ENCODE data around the gene LIPA.

LIPA gene

GRCh38 chr10:89279421-89279869 is 27.9 kb upstream of the LIPA start:
- Mint-ChIP-seq H3K27me3 (no peaks in the 10 kb centered on the region), H3K4me3 (no peak overlapping the region), H3K4me1 (ENCODE audit: low read depth) (no peaks in the 10 kb centered on the region), H3K27ac (no peak overlapping the region), H3K9me3 (no peaks in the 10 kb centered on the region), H3K36me3 (ENCODE audit: low read depth) (no peaks in the 10 kb centered on the region)
- DNase-seq: no peak

- Mint-ChIP-seq H3K36me3 (ENCODE audit: low read depth) (no peaks in the 10 kb centered on the region), H3K27me3 (no peaks in the 10 kb centered on the region), H3K4me1 (ENCODE audit: low read depth) (no peaks in the 10 kb centered on the region), H3K4me3 (no peak overlapping the region), H3K27ac (no peak overlapping the region), H3K9me3 (no peaks in the 10 kb centered on the region)
- no peak for DNase-seq
Observed at GRCh38 chr10:89278900-89279392, 27.4 kb upstream of the LIPA start.

DNA sequence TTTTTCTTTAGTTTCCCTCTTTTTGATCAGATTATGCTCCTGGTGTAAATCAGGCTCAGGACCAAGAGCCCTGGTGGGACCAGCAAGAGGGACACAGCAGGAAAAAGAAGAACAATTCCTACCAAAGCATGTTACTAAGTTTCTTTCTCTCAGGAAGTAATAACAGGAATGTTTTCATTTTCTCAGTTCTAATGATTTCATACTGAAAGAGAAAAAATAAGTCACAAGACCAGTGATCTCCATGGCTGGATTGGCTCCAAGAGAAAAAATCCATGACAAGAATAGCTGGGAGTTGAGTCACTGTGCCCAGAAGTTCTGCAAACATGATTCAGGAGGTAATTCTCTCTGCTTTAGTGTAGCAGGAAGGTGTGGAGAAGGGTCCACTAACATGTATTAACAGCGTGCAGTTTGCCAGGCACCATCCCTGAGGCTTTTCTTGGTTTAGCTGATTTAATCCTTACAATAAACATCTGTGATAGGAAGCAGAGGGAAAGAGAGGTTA is 26.5 kb upstream of the LIPA start:
- Mint-ChIP-seq H3K27ac (no peak overlapping the region), H3K9me3 (no peaks in the 10 kb centered on the region), H3K4me1 (ENCODE audit: low read depth) (no peaks in the 10 kb centered on the region), H3K4me3 (no peak overlapping the region), H3K27me3 (no peaks in the 10 kb centered on the region), H3K36me3 (ENCODE audit: low read depth) (no peaks in the 10 kb centered on the region)
- no peak for DNase-seq

GRCh38 chr10:89275383-89275782 is 23.8 kb upstream of the LIPA start:
- H3K9me3 Mint-ChIP-seq: no peaks in the 10 kb centered on the region
- H3K27ac Mint-ChIP-seq: no peak overlapping the region
- no peak overlapping the region for H3K4me3 Mint-ChIP-seq
- DNase-seq: no peak
- H3K27me3 Mint-ChIP-seq: peaks cover 2% of the 10 kb centered on the region
- H3K4me1 Mint-ChIP-seq (ENCODE audit: low read depth): no peaks in the 10 kb centered on the region
- H3K36me3 Mint-ChIP-seq (ENCODE audit: low read depth): no peaks in the 10 kb centered on the region

DNA sequence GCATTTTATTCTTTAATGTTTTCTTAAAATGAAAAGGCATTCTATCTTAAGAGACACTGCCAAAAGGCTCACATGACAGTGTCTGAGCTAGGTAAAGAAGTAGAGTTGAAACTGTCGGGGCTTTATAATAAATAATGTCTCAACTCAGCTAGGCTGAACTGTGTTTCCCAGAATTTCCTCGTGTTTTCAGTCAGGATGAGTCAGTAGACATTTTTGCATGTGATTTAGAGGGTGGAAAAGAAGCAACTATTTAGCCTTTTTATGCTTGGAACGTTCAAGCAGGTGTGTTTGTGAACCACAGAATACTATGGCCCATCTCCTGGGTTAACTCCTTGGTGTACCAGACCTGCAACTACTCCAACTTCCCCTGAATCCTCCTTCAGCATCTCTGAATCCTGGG is 23.4 kb upstream of the LIPA start:
- no peaks in the 10 kb centered on the region for H3K9me3 Mint-ChIP-seq
- no peak overlapping the region for H3K27ac Mint-ChIP-seq
- H3K27me3 Mint-ChIP-seq: peaks cover 2% of the 10 kb centered on the region
- H3K4me3 Mint-ChIP-seq: no peak overlapping the region
- H3K36me3 Mint-ChIP-seq (ENCODE audit: low read depth): no peaks in the 10 kb centered on the region
- no peak for DNase-seq
- no peaks in the 10 kb centered on the region for H3K4me1 Mint-ChIP-seq (ENCODE audit: low read depth)

- H3K4me3 Mint-ChIP-seq: no peak overlapping the region
- no peak for DNase-seq
- peaks cover 2% of the 10 kb centered on the region for H3K27me3 Mint-ChIP-seq
- no peaks in the 10 kb centered on the region for H3K36me3 Mint-ChIP-seq (ENCODE audit: low read depth)
- H3K4me1 Mint-ChIP-seq (ENCODE audit: low read depth): no peaks in the 10 kb centered on the region
- H3K27ac Mint-ChIP-seq: no peak overlapping the region
- no peaks in the 10 kb centered on the region for H3K9me3 Mint-ChIP-seq
Observed at GRCh38 chr10:89273680-89274079, 22.1 kb upstream of the LIPA start.

DNA sequence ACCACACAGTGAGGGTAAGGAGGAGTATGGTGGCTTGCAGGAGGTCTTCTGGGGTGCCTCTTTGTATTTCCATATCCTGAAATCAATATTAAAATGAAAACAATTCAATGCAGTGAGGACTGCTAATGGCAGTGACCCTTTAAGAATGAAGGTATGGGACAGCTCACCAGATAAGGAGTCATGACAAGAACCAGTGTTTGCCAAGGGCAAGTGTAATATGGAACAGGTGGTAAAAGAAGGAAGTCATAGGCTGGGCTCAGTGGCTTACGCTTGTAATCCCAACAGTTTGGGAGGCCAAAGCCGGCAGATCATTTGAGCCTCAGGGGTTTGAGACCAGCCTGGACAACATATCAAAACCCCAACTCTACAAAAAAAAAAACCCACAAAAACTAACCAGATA is 20.0 kb upstream of the LIPA start:
- DNase-seq: no peak
- no peaks in the 10 kb centered on the region for H3K36me3 Mint-ChIP-seq (ENCODE audit: low read depth)
- H3K27me3 Mint-ChIP-seq: peaks cover 5% of the 10 kb centered on the region
- H3K27ac Mint-ChIP-seq: no peak overlapping the region
- no peak overlapping the region for H3K4me3 Mint-ChIP-seq
- no peaks in the 10 kb centered on the region for H3K9me3 Mint-ChIP-seq
- H3K4me1 Mint-ChIP-seq (ENCODE audit: low read depth): no peaks in the 10 kb centered on the region

- no peaks in the 10 kb centered on the region for H3K36me3 Mint-ChIP-seq (ENCODE audit: low read depth)
- H3K27ac Mint-ChIP-seq: no peak overlapping the region
- H3K27me3 Mint-ChIP-seq: peaks cover 5% of the 10 kb centered on the region
- DNase-seq: no peak
- H3K4me3 Mint-ChIP-seq: no peak overlapping the region
- no peaks in the 10 kb centered on the region for H3K4me1 Mint-ChIP-seq (ENCODE audit: low read depth)
- no peaks in the 10 kb centered on the region for H3K9me3 Mint-ChIP-seq
Observed at GRCh38 chr10:89270153-89270483, 18.5 kb upstream of the LIPA start.

GRCh38 chr10:89269433-89270152 is 18.0 kb upstream of the LIPA start:
- Mint-ChIP-seq H3K27me3 (peaks cover 5% of the 10 kb centered on the region), H3K27ac (no peak overlapping the region), H3K9me3 (no peaks in the 10 kb centered on the region), H3K36me3 (ENCODE audit: low read depth) (no peaks in the 10 kb centered on the region), H3K4me1 (ENCODE audit: low read depth) (no peaks in the 10 kb centered on the region), H3K4me3 (no peak overlapping the region)
- DNase-seq: no peak

- no peak overlapping the region for H3K4me3 Mint-ChIP-seq
- no peaks in the 10 kb centered on the region for H3K4me1 Mint-ChIP-seq (ENCODE audit: low read depth)
- H3K9me3 Mint-ChIP-seq: no peaks in the 10 kb centered on the region
- peaks cover 3% of the 10 kb centered on the region for H3K27me3 Mint-ChIP-seq
- no peak for DNase-seq
- no peaks in the 10 kb centered on the region for H3K36me3 Mint-ChIP-seq (ENCODE audit: low read depth)
- H3K27ac Mint-ChIP-seq: no peak overlapping the region
Observed at GRCh38 chr10:89266721-89267453, 15.3 kb upstream of the LIPA start.

DNA sequence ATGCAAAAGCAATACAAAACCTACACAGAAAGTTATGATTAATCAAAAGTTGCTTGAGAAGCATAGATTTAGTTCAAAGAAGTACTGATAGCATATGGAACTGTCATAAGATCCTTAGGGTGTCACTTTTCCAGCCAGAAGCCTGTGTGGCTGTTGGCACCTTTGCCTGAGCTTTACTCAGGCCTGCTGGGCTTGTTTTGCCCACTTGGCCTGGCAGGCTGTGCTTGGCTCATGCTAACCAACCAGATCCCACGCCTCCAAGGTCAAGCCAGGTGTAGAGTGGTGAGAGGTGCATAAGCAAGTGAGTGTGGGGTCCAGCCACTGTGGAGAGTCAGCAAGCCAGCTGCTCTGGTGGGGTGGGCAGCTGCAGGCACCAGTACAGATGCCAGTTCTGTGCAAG is 12.0 kb upstream of the LIPA start:
- Mint-ChIP-seq H3K36me3 (ENCODE audit: low read depth) (no peaks in the 10 kb centered on the region), H3K9me3 (no peaks in the 10 kb centered on the region), H3K4me1 (ENCODE audit: low read depth) (peaks cover 7% of the 10 kb centered on the region), H3K27ac (no peak overlapping the region), H3K27me3 (peaks cover 3% of the 10 kb centered on the region), H3K4me3 (no peak overlapping the region)
- DNase-seq: no peak

GRCh38 chr10:89263091-89263490 is 11.5 kb upstream of the LIPA start:
- DNase-seq: no peak
- Mint-ChIP-seq H3K36me3 (ENCODE audit: low read depth) (no peaks in the 10 kb centered on the region), H3K27ac (no peak overlapping the region), H3K27me3 (peaks cover 3% of the 10 kb centered on the region), H3K9me3 (no peaks in the 10 kb centered on the region), H3K4me1 (ENCODE audit: low read depth) (peaks cover 7% of the 10 kb centered on the region), H3K4me3 (no peak overlapping the region)

GRCh38 chr10:89262086-89263051 is 10.8 kb upstream of the LIPA start:
- no peak overlapping the region for H3K4me3 Mint-ChIP-seq
- DNase-seq: no peak
- H3K36me3 Mint-ChIP-seq (ENCODE audit: low read depth): no peaks in the 10 kb centered on the region
- no peaks in the 10 kb centered on the region for H3K9me3 Mint-ChIP-seq
- peaks cover 7% of the 10 kb centered on the region for H3K4me1 Mint-ChIP-seq (ENCODE audit: low read depth)
- no peak overlapping the region for H3K27ac Mint-ChIP-seq
- peaks cover 6% of the 10 kb centered on the region for H3K27me3 Mint-ChIP-seq

GRCh38 chr10:89258881-89259280 is 7.3 kb upstream of the LIPA start:
- H3K36me3 Mint-ChIP-seq (ENCODE audit: low read depth): peaks cover 7% of the 10 kb centered on the region
- H3K27ac Mint-ChIP-seq: no peak overlapping the region
- peaks cover 8% of the 10 kb centered on the region for H3K27me3 Mint-ChIP-seq
- no peak overlapping the region for H3K4me3 Mint-ChIP-seq
- peaks cover 12% of the 10 kb centered on the region for H3K9me3 Mint-ChIP-seq
- peaks cover 19% of the 10 kb centered on the region for H3K4me1 Mint-ChIP-seq (ENCODE audit: low read depth)
- no peak for DNase-seq

All from activated T-cell treated with anti-CD3 and anti-CD28 coated beads, Interleukin-2, amount 50 U/mL, for 24 hours (primary cell).